Endodermal cell (in vitro differentiated cells): ENCODE data around the gene DLGAP1. TPM values are rescaled to one million over a fixed set of nuclear protein-coding genes. Genes with fewer than 3 reads are reported as not detected.

Experiments used
- DNase-seq: peaks from one replicate; pipeline ENCODE4 v3.0.0-alpha.2; 2017
- H3K27ac ChIP-seq: 2 replicates; pipeline ENCODE4 v1.5.1; 2013; ENCODE audit warnings: mild to moderate bottlenecking, low read depth, low read length, moderate library complexity
- H3K27me3 ChIP-seq: 2 replicates; pipeline ENCODE4 v1.6.1; 2013; ENCODE audit warnings: mild to moderate bottlenecking, low read length, moderate library complexity; ENCODE audit not compliant: insufficient read depth, control insufficient read depth, poor library complexity, severe bottlenecking
- H3K36me3 ChIP-seq: 2 replicates; pipeline ENCODE4 v1.7.0; 2013; ENCODE audit warnings: mild to moderate bottlenecking, low read length, moderate library complexity; ENCODE audit not compliant: control insufficient read depth, insufficient read depth
- H3K4me1 ChIP-seq: one replicate; pipeline ENCODE4 v1.7.0; 2013; ENCODE audit warnings: low read length; ENCODE audit not compliant: control insufficient read depth, insufficient read depth
- H3K4me3 ChIP-seq: 2 replicates; pipeline ENCODE4 v1.5.1; 2013; ENCODE audit warnings: mild to moderate bottlenecking, low read length, moderate library complexity
- H3K9ac ChIP-seq: 2 replicates; pipeline ENCODE4 v1.6.1; 2013; ENCODE audit warnings: mild to moderate bottlenecking, low read length, moderate library complexity; ENCODE audit not compliant: poor library complexity, severe bottlenecking; ENCODE audit errors: extremely low read depth
- H3K9me3 ChIP-seq: 2 replicates; pipeline ENCODE4 v1.6.1; 2013; ENCODE audit warnings: mild to moderate bottlenecking, low read length, moderate library complexity; ENCODE audit not compliant: control insufficient read depth
- H3K27ac Mint-ChIP-seq: 2 replicates; pipeline ENCODE4 v1.8.0; 2020; ENCODE audit warnings: mixed read lengths
- H3K27me3 Mint-ChIP-seq: 2 replicates; pipeline ENCODE4 v1.8.0; 2021; ENCODE audit warnings: mild to moderate bottlenecking, mixed read lengths; ENCODE audit not compliant: insufficient read depth
- H3K36me3 Mint-ChIP-seq: 2 replicates; pipeline ENCODE4 v1.8.0; 2020; ENCODE audit warnings: low read depth, mixed read lengths
- H3K4me1 Mint-ChIP-seq: 2 replicates; pipeline ENCODE4 v1.8.0; 2020; ENCODE audit warnings: mixed read lengths
- H3K4me3 Mint-ChIP-seq: 2 replicates; pipeline ENCODE4 v1.8.0; 2020; ENCODE audit warnings: mild to moderate bottlenecking, moderate library complexity, mixed read lengths
- H3K9me3 Mint-ChIP-seq: 2 replicates; pipeline ENCODE4 v1.8.0; 2020; ENCODE audit warnings: mild to moderate bottlenecking, mixed read lengths
- WGBS, 2 experiments: methylation state at CpG; one replicate each; pipeline versions ENCODE4 v1.1.5 to v1.1.7; 2013; ENCODE audit warnings: missing lambda C conversion rate in 2 of 2, mixed read lengths in 1 of 2; ENCODE audit not compliant: insufficient coverage in 1 of 2, insufficient read length in 1 of 2; 5-methylcytosine and 5-hydroxymethylcytosine counted together
- total RNA-seq, 2 donors: library from RNA; stranded (reverse); fragmentation: NEBNext Ultra II Directional in 1 of 2; extraction: Animal tissue kit (Norgen Biotek cat#: 25700) in 1 of 2; gene quantifications; 2 replicates in 1 of 2; 3 replicates in 1 of 2; pipeline ENCODE4 v1.2.1, GENCODE V29; 2021
- TF ChIP-seq, protein P1 (sequence below): fragments of 200-600 bp; sonication (generic); conservative IDR thresholded peaks from 2 replicates; pipeline ENCODE4 v1.5.0; 2021; ENCODE audit warnings: antibody characterized with exemption, mild to moderate bottlenecking

DLGAP1 gene
- total RNA-seq, 2 donors from 2014 or later = 11.5 to 21.5 TPM

DNA sequence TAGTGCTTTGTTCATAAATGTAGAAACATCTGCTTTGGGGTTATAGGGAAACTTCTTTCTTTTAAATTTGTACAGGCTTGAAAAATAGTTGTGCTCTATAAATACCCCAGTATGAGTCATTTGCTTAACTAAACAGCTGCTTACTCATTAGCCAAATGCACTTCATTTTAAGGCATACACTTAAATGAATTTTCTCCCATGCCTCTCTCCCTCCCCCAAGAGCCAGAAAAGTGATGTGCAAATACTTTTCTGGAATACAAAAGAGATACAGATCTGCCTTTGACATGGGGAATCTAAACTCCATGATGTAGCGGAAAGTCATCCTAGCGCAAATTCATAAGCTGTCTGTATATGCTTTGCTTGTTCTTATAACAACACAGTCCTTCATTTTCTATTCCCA lies 469.4 kb downstream of the DLGAP1 start:
- WGBS, 2 experiments = 91 to 100% methylated on average over 2 of the region's 2 CpGs
- DNase-seq = no peak
- no peak overlapping the region for H3K27ac Mint-ChIP-seq

DNA sequence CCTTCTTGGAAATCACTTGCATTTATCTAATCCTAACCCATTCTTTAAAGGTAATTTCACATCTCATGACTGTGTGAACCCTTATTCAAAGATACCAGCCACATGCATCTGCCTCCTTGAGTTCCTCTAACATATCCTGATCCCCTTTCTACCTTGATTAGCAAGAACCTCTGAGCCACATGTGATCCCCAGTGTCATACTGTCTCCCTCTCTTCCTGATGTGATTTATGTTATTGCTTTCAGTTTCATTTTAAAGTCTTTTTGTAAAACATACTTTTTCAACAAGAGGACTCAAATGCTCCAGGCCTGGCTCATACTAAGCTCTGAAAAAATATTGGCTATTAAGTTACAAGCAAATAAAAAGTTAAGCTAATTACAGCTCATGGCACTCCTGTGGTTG lies 470.1 kb downstream of the DLGAP1 start:
- no peaks in the 10 kb centered on the region for H3K27me3 ChIP-seq
- Mint-ChIP-seq H3K4me1 (peaks cover 27% of the 10 kb centered on the region), H3K27me3 (no peaks in the 10 kb centered on the region), H3K9me3 (no peaks in the 10 kb centered on the region), H3K36me3 (peaks cover 2% of the 10 kb centered on the region), H3K27ac (peak overlapping the region; percentile 2), H3K4me3 (no peak overlapping the region)
- H3K9me3 ChIP-seq = no peaks in the 10 kb centered on the region
- H3K4me1 ChIP-seq = peaks cover 13% of the 10 kb centered on the region
- no peak overlapping the region for H3K4me3 ChIP-seq
- H3K27ac ChIP-seq = no peak overlapping the region
- TF ChIP-seq, protein P1, sequence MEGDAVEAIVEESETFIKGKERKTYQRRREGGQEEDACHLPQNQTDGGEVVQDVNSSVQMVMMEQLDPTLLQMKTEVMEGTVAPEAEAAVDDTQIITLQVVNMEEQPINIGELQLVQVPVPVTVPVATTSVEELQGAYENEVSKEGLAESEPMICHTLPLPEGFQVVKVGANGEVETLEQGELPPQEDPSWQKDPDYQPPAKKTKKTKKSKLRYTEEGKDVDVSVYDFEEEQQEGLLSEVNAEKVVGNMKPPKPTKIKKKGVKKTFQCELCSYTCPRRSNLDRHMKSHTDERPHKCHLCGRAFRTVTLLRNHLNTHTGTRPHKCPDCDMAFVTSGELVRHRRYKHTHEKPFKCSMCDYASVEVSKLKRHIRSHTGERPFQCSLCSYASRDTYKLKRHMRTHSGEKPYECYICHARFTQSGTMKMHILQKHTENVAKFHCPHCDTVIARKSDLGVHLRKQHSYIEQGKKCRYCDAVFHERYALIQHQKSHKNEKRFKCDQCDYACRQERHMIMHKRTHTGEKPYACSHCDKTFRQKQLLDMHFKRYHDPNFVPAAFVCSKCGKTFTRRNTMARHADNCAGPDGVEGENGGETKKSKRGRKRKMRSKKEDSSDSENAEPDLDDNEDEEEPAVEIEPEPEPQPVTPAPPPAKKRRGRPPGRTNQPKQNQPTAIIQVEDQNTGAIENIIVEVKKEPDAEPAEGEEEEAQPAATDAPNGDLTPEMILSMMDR = no peak
- no peaks in the 10 kb centered on the region for H3K36me3 ChIP-seq
- H3K9ac ChIP-seq = no peak overlapping the region
- no peak for DNase-seq

More for the DNA sequence above, 469.4 kb downstream of the DLGAP1 start:
- Histone ChIP-seq H3K36me3 (no peaks in the 10 kb centered on the region), H3K4me3 (no peak overlapping the region), H3K9me3 (no peaks in the 10 kb centered on the region), H3K9ac (no peak overlapping the region), H3K27me3 (no peaks in the 10 kb centered on the region), H3K4me1 (peaks cover 13% of the 10 kb centered on the region), H3K27ac (no peak overlapping the region)
- TF ChIP-seq, protein P1 = no peak
- Mint-ChIP-seq H3K36me3 (peaks cover 2% of the 10 kb centered on the region), H3K27me3 (no peaks in the 10 kb centered on the region), H3K4me1 (peaks cover 27% of the 10 kb centered on the region), H3K4me3 (no peak overlapping the region), H3K9me3 (no peaks in the 10 kb centered on the region)

DNA sequence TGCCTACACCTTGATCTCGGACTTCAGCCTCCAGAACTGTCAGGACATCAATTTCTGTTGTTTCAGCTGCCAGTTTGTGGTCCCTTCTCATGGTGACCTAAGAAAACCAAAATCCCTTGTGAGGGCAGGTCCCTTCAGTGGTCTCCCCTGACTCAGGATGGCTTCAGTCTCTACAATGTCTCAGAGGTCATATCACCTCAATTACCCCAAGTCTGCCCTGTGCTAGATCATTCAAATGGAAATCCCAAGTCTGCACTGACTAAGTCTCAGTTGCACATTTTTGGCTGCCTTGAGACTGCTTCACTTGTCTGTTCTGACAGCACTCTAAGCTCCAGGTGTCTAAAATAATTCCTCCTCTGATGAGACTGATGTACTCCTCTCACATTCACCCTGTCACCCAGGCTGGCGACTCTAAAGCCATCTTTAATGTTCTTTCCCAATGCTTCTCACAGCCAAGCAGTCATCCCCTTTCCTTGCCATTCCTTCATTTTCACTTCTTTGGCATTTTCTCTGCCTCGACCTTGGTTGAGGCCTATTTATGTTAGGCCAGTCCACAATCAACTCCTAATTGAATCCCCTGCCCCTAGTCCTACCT lies 470.8 kb downstream of the DLGAP1 start:
- WGBS, 2 experiments = 92 to 98% methylated on average over 3 of the region's 3 CpGs
- Histone ChIP-seq H3K36me3 (no peaks in the 10 kb centered on the region), H3K4me3 (no peak overlapping the region), H3K27me3 (no peaks in the 10 kb centered on the region), H3K9me3 (peaks cover 2% of the 10 kb centered on the region), H3K27ac (no peak overlapping the region), H3K4me1 (peaks cover 13% of the 10 kb centered on the region), H3K9ac (no peak overlapping the region)
- TF ChIP-seq, protein P1 = no peak
- Mint-ChIP-seq H3K4me3 (no peak overlapping the region), H3K4me1 (peaks cover 27% of the 10 kb centered on the region), H3K27ac (peak overlapping the region; percentile 2), H3K9me3 (peaks cover 3% of the 10 kb centered on the region), H3K36me3 (peaks cover 1% of the 10 kb centered on the region), H3K27me3 (no peaks in the 10 kb centered on the region)
- DNase-seq = no peak
